Sigmoid colon (tissue), 7 donors: ENCODE results near the gene FSTL4. TPM values are rescaled to one million over a fixed set of nuclear protein-coding genes. Genes with fewer than 3 reads are reported as not detected.

Source experiments
- DNase-seq: peaks from one replicate; pipeline ENCODE4 v3.0.0-alpha.2; 2019
- H3K27ac ChIP-seq, 4 donors: fragments of 200-600 bp; sonication (generic); one replicate each; pipeline ENCODE4 v1.5.1; 2016 to 2019; ENCODE audit warnings: mild to moderate bottlenecking in 1 of 4
- H3K27me3 ChIP-seq, 3 donors: fragments of 200-600 bp; sonication (generic); one replicate each; pipeline ENCODE4 v1.5.1; 2019; ENCODE audit warnings: mild to moderate bottlenecking in 1 of 3
- H3K36me3 ChIP-seq, 4 donors: fragments of 200-600 bp; sonication (generic); one replicate each; pipeline ENCODE4 v1.5.1; 2016 to 2019
- H3K4me1 ChIP-seq, 4 donors: fragments of 200-600 bp; sonication (generic); one replicate each; pipeline ENCODE4 v1.5.1; 2017 to 2019
- H3K4me3 ChIP-seq, 4 donors: fragments of 200-600 bp; sonication (generic); one replicate each; pipeline ENCODE4 v1.5.1; 2017 to 2019; ENCODE audit warnings: mild to moderate bottlenecking in 2 of 4, moderate library complexity in 1 of 4
- H3K9me3 ChIP-seq, 4 donors: fragments of 200-600 bp in 3 of 4; sonication (generic) in 3 of 4; one replicate each; pipeline versions ENCODE4 v1.5.1 to v1.6.1; 2013 to 2019
- CTCF ChIP-seq, 4 experiments: fragments of 450-650 bp in 3 of 4; fragments of 200-600 bp in 1 of 4; IDR thresholded peaks; one replicate each; pipeline ENCODE4 v1.5.1; 2016 to 2019; ENCODE audit warnings: antibody characterized with exemption in 4 of 4, mild to moderate bottlenecking in 3 of 4, moderate library complexity in 2 of 4
- EP300 ChIP-seq, 4 donors: sonication (generic); formaldehyde crosslinking; IDR thresholded peaks; one replicate each; pipeline ENCODE4 v1.6.1; 2017; ENCODE audit warnings: antibody characterized with exemption in 4 of 4
- POLR2A ChIP-seq, 2 donors: fragments of 450-650 bp; IDR thresholded peaks; one replicate each; pipeline ENCODE4 v1.6.1; 2016; ENCODE audit warnings: antibody characterized with exemption in 2 of 2, mild to moderate bottlenecking in 2 of 2, moderate library complexity in 2 of 2
- POLR2AphosphoS5 ChIP-seq, 4 donors: sonication (generic); formaldehyde crosslinking; IDR thresholded peaks; one replicate each; pipeline ENCODE4 v1.6.1; 2017; ENCODE audit warnings: antibody characterized with exemption in 4 of 4
- WGBS, 2 donors: extraction: QIAGEN DNeasy Blood & Tissue Kit; methylation state at CpG; one replicate each; pipeline ENCODE4 v1.1.7; 2013; 5-methylcytosine and 5-hydroxymethylcytosine counted together
- intact Hi-C: fragments of 100-400 bp; cut with DNase I; formaldehyde crosslinking; loops from one replicate; pipeline ENCODE4 v1.15.1; 2023
- polyA plus RNA-seq, 3 donors: library from polyadenylated mRNA; stranded (reverse); fragments of 200-250 nt; gene quantifications; one replicate each; pipeline ENCODE4 v1.2.3, GENCODE V29; 2013
- total RNA-seq, 4 donors: library from RNA; depleted of rRNA; stranded (reverse); fragments of >200 nt; gene quantifications; one replicate each; pipeline ENCODE4 v1.1.0, GENCODE V29; 2016
- donor health status: healthy with polysubstance abuse.
- donor health status: Bipolar disorder and iron deficiency.
- donor health status: healthy.

FSTL4 gene
- total and polyA plus RNA-seq, 7 donors = 0.23 to 0.45 (median 0.28) TPM; not detected in 4

GRCh38 chr5:133653760-133654049, 41.4 kb upstream of the FSTL4 start:
- H3K9me3 ChIP-seq = no peaks in the 10 kb centered on the region
- no peak overlapping the region for H3K4me3 ChIP-seq
- no peak for DNase-seq

GRCh38 chr5:133652951-133653759, 40.8 kb upstream of the FSTL4 start:
- Histone ChIP-seq H3K27ac (no peak overlapping the region), H3K27me3 (no peaks in the 10 kb centered on the region), H3K9me3 (no peaks in the 10 kb centered on the region), H3K4me3 (no peak overlapping the region), H3K4me1 (no peaks in the 10 kb centered on the region), H3K36me3 (no peaks in the 10 kb centered on the region)
- intact Hi-C loops = no loop called here
- TF ChIP-seq POLR2AphosphoS5 (IDR thresholded peaks at IDR 0.05) = no peak
- no peak for TF ChIP-seq CTCF (IDR thresholded peaks at IDR 0.05)
- TF ChIP-seq EP300 (IDR thresholded peaks at IDR 0.05) = no peak
- no peak for TF ChIP-seq POLR2A (IDR thresholded peaks at IDR 0.05)
- 64 to 71% methylated on average over 9 of the region's 9 CpGs for whole genome bisulfite sequencing, 2 donors
- no peak for DNase-seq

More at GRCh38 chr5:133653760-133654049, 41.4 kb upstream of the FSTL4 start:
- intact Hi-C loops = no loop called here
- no peaks in the 10 kb centered on the region for H3K4me1 ChIP-seq
- WGBS, 2 donors = 69 to 74% methylated on average over 4 of the region's 4 CpGs
- TF ChIP-seq EP300 (IDR thresholded peaks at IDR 0.05) = no peak
- no peak for TF ChIP-seq CTCF (IDR thresholded peaks at IDR 0.05)
- no peak for TF ChIP-seq POLR2AphosphoS5 (IDR thresholded peaks at IDR 0.05)
- no peak for TF ChIP-seq POLR2A (IDR thresholded peaks at IDR 0.05)
- no peaks in the 10 kb centered on the region for H3K36me3 ChIP-seq
- H3K27ac ChIP-seq = no peak overlapping the region
- H3K27me3 ChIP-seq = no peaks in the 10 kb centered on the region

GRCh38 chr5:133644000-133644865, 31.9 kb upstream of the FSTL4 start:
- 79 to 85% methylated on average over 8 of the region's 8 CpGs for WGBS, 2 donors

GRCh38 chr5:133643365-133643764, 31.0 kb upstream of the FSTL4 start:
- no peak overlapping the region for H3K4me3 ChIP-seq
- H3K4me1 ChIP-seq = no peaks in the 10 kb centered on the region
- no peaks in the 10 kb centered on the region for H3K27me3 ChIP-seq
- no peak overlapping the region for H3K27ac ChIP-seq
- intact Hi-C loops = no loop called here
- no peak for DNase-seq
- no peaks in the 10 kb centered on the region for H3K36me3 ChIP-seq
- no peaks in the 10 kb centered on the region for H3K9me3 ChIP-seq
- no peak for TF ChIP-seq CTCF (IDR thresholded peaks at IDR 0.05)
- no peak for TF ChIP-seq POLR2AphosphoS5 (IDR thresholded peaks at IDR 0.05)
- no peak for TF ChIP-seq EP300 (IDR thresholded peaks at IDR 0.05)
- no peak for TF ChIP-seq POLR2A (IDR thresholded peaks at IDR 0.05)
- 85 to 88% methylated on average over 4 of the region's 4 CpGs for WGBS, 2 donors

More at GRCh38 chr5:133644000-133644865, 31.9 kb upstream of the FSTL4 start:
- no peak for DNase-seq
- no peak overlapping the region for H3K27ac ChIP-seq
- no peaks in the 10 kb centered on the region for H3K36me3 ChIP-seq
- H3K9me3 ChIP-seq = no peaks in the 10 kb centered on the region
- H3K4me1 ChIP-seq = no peaks in the 10 kb centered on the region
- no peak overlapping the region for H3K4me3 ChIP-seq
- intact Hi-C loops = no loop called here
- no peak for TF ChIP-seq EP300 (IDR thresholded peaks at IDR 0.05)
- H3K27me3 ChIP-seq = no peaks in the 10 kb centered on the region

GRCh38 chr5:133642153-133642722, 29.9 kb upstream of the FSTL4 start:
- Histone ChIP-seq H3K27me3 (no peaks in the 10 kb centered on the region), H3K4me1 (no peaks in the 10 kb centered on the region), H3K36me3 (no peaks in the 10 kb centered on the region), H3K4me3 (no peak overlapping the region), H3K27ac (no peak overlapping the region), H3K9me3 (no peaks in the 10 kb centered on the region)
- WGBS, 2 donors = 71 to 84% methylated on average over 2 of the region's 2 CpGs
- DNase-seq = no peak
- intact Hi-C loops = no loop called here
- TF ChIP-seq POLR2A (IDR thresholded peaks at IDR 0.05) (no peak), CTCF (IDR thresholded peaks at IDR 0.05) (no peak), POLR2AphosphoS5 (IDR thresholded peaks at IDR 0.05) (no peak), EP300 (IDR thresholded peaks at IDR 0.05) (no peak)
